Measurements from ENCODE around the gene AHCTF1.

Gene AHCTF1

GRCh38 chr1:246811985-246812384 lies 119.8 kb downstream of the AHCTF1 start:
- no peak for DNase-seq (ENCODE audit: low read depth)
- no peak for TF ChIP-seq CTCF (IDR thresholded peaks at IDR 0.05; ENCODE audit: insufficient read depth, low read depth, low read length, missing control alignments)
- H3K4me3 ChIP-seq (ENCODE audit: low read length): no peak overlapping the region

- no peak for TF ChIP-seq CTCF (IDR thresholded peaks at IDR 0.05; ENCODE audit: insufficient read depth, low read depth, low read length, missing control alignments)
Observed at GRCh38 chr1:246809473-246809872, 122.3 kb downstream of the AHCTF1 start.

GRCh38 chr1:246805135-246805716 lies 126.5 kb downstream of the AHCTF1 start:
- TF ChIP-seq CTCF (IDR thresholded peaks at IDR 0.05; ENCODE audit: insufficient read depth, low read depth, low read length, missing control alignments): no peak
- DNase-seq (ENCODE audit: low read depth): no peak
- no peak overlapping the region for H3K4me3 ChIP-seq (ENCODE audit: low read length)

More at GRCh38 chr1:246809473-246809872, 122.3 kb downstream of the AHCTF1 start:
- H3K4me3 ChIP-seq (ENCODE audit: low read length): no peak overlapping the region
- DNase-seq (ENCODE audit: low read depth): no peak

GRCh38 chr1:246803883-246804282 lies 127.9 kb downstream of the AHCTF1 start:
- no peak overlapping the region for H3K4me3 ChIP-seq (ENCODE audit: low read length)
- no peak for TF ChIP-seq CTCF (IDR thresholded peaks at IDR 0.05; ENCODE audit: insufficient read depth, low read depth, low read length, missing control alignments)
- no peak for DNase-seq (ENCODE audit: low read depth)

GRCh38 chr1:246803373-246803772 lies 128.4 kb downstream of the AHCTF1 start:
- no peak for TF ChIP-seq CTCF (IDR thresholded peaks at IDR 0.05; ENCODE audit: insufficient read depth, low read depth, low read length, missing control alignments)
- no peak for DNase-seq (ENCODE audit: low read depth)
- no peak overlapping the region for H3K4me3 ChIP-seq (ENCODE audit: low read length)

GRCh38 chr1:246801241-246802020 lies 130.3 kb downstream of the AHCTF1 start:
- no peak overlapping the region for H3K4me3 ChIP-seq (ENCODE audit: low read length)
- no peak for DNase-seq (ENCODE audit: low read depth)
- TF ChIP-seq CTCF (IDR thresholded peaks at IDR 0.05; ENCODE audit: insufficient read depth, low read depth, low read length, missing control alignments): no peak
